ENCODE results near the gene CASP14. TPM values are rescaled to one million over a fixed set of nuclear protein-coding genes. Genes with fewer than 3 reads are reported as not detected.
"Not testable (repeated sequence)": the region's sequence is repeated elsewhere in the genome, so short reads cannot be mapped to it uniquely, and the experiment has no call there.

CASP14 gene
- total RNA-seq, 4 donors from 2014 or later: not detected

DNA sequence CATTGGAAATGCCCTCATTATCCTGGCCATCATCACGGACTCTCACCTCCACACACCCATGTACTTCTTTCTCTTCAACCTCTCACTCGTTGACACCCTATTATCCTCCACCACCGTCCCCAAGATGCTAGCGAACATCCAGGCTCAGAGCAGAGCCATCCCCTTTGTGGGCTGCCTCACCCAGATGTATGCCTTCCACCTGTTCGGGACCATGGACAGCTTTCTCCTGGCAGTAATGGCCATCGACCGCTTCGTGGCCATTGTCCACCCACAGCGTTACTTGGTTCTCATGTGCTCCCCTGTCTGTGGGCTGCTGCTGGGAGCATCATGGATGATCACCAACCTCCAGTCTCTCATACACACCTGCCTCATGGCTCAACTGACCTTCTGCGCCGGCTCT is 37.9 kb downstream of the CASP14 start:
- no peaks in the 10 kb centered on the region for H3K4me1 ChIP-seq
- no peaks in the 10 kb centered on the region for H3K36me3 ChIP-seq
- H3K4me3 ChIP-seq: no peak overlapping the region
- no peaks in the 10 kb centered on the region for H3K27me3 ChIP-seq
- TF ChIP-seq POLR2A (IDR thresholded peaks at IDR 0.05) (no peak), CTCF (IDR thresholded peaks at IDR 0.05) (no peak)
- no peaks in the 10 kb centered on the region for H3K9me3 ChIP-seq
- intact Hi-C loops (cut with DNase I; ENCODE audit: low total_unique reads): no loop called here
- H3K27ac ChIP-seq: no peak overlapping the region
- no peak for DNase-seq

DNA sequence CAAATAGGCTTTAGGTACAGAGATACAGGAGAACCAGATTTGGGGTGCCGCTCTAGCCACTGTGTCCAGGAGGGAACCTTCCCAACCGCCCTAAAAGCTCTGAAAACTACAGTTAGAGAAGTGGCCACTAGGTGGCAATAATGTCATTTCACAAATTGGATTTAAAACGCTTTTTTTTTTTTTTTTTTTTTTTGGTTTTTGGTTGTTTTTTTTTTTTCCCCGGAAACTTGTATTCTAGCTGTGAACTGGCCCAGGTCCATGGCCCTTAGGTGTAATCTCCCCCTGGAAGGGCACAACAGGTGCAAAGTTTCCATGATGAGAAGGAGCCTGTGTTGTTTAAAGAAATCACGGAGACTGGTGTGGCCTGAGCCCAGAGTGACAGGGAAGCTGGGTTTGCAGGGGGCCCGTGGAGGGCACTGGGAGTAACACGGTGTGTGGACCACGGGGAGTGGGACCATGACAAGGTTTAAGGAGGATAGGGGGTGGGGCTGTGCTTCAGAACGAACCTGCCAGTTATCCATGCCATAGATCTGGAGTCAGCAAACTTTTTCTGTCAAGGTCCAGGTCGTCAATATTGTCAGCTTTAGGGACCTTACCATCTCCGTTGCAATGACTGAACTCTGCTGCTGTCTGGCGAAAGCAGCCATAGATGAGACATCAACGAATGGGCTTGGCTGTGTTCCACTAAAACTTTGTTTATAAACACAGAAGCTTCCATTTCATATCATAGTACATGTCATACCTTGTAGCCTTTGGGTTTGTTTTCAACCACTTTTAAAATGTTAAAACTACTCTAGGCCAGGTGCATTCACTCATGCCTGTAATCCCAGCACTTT is 42.9 kb downstream of the CASP14 start:
- Histone ChIP-seq H3K4me1 (no peaks in the 10 kb centered on the region), H3K36me3 (no peaks in the 10 kb centered on the region), H3K27ac (no peak overlapping the region), H3K27me3 (no peaks in the 10 kb centered on the region), H3K9me3 (no peaks in the 10 kb centered on the region), H3K4me3 (no peak overlapping the region)
- peak; percentile 45 to 75 (median 64) for TF ChIP-seq CTCF (IDR thresholded peaks at IDR 0.05)
- no peak for TF ChIP-seq POLR2A (IDR thresholded peaks at IDR 0.05)
- intact Hi-C loops (cut with DNase I; ENCODE audit: low total_unique reads): loop anchor here (5.0 to 10.0 kb wide), 2 partner anchors 60 to 463 kb away; no protein-coding TSS in a partner anchor
- peak in 1 of 2 donors; percentile 49 for DNase-seq

- TF ChIP-seq CTCF (IDR thresholded peaks at IDR 0.05): no peak
- no peak for TF ChIP-seq POLR2A (IDR thresholded peaks at IDR 0.05)
- intact Hi-C loops (cut with DNase I; ENCODE audit: low total_unique reads): loop anchor here (5.0 to 10.0 kb wide), 2 partner anchors 59 to 462 kb away; no protein-coding TSS in a partner anchor
Measured at GRCh38 chr19:15093001-15093400, 43.7 kb downstream of the CASP14 start.

DNA sequence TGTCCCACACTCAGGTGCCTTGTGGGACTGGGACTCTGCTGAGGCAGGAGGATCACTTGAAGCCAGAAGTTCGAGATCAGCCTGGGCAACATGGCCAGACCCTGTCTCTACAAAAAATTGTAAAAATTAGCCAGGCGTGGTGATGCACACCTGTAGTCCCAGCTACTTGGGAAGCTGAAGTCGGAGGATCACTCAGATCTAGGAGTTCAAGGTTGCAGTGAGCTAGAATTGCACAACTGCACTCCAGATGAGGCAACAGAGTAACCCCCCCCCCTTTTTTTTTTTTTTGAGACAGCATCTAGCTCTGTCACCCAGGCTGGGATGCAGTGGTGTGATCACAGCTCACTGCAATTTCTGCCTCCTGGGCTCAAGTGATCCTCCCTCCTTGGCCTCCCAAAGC is 46.9 kb downstream of the CASP14 start:
- intact Hi-C loops (cut with DNase I; ENCODE audit: low total_unique reads): loop anchor here (10.0 kb wide), 1 partner anchor 459 kb away; no protein-coding TSS in a partner anchor
- H3K4me1 ChIP-seq: no peaks in the 10 kb centered on the region
- H3K27me3 ChIP-seq: no peaks in the 10 kb centered on the region
- no peaks in the 10 kb centered on the region for H3K9me3 ChIP-seq
- H3K27ac ChIP-seq: no peak overlapping the region
- no peak overlapping the region for H3K4me3 ChIP-seq
- H3K36me3 ChIP-seq: no peaks in the 10 kb centered on the region
- no peak for TF ChIP-seq POLR2A (IDR thresholded peaks at IDR 0.05)
- TF ChIP-seq CTCF (IDR thresholded peaks at IDR 0.05): no peak
- DNase-seq: no peak

More at GRCh38 chr19:15093001-15093400, 43.7 kb downstream of the CASP14 start:
- no peaks in the 10 kb centered on the region for H3K9me3 ChIP-seq
- DNase-seq: no peak
- no peaks in the 10 kb centered on the region for H3K27me3 ChIP-seq
- no peak overlapping the region for H3K27ac ChIP-seq
- no peaks in the 10 kb centered on the region for H3K4me1 ChIP-seq
- no peak overlapping the region for H3K4me3 ChIP-seq
- no peaks in the 10 kb centered on the region for H3K36me3 ChIP-seq

GRCh38 chr19:15097980-15098379 is 48.7 kb downstream of the CASP14 start:
- H3K27me3 ChIP-seq, H3K27ac ChIP-seq, H3K36me3 ChIP-seq, H3K9me3 ChIP-seq, H3K4me3 ChIP-seq, DNase-seq, H3K4me1 ChIP-seq: not testable (repeated sequence)
- intact Hi-C loops (cut with DNase I; ENCODE audit: low total_unique reads): loop anchor here (10.0 kb wide), 1 partner anchor 457 kb away; no protein-coding TSS in a partner anchor

Data from uterus (tissue), 4 donors.